ENCODE results near the gene RAPGEF1. TPM values are rescaled to one million over a fixed set of nuclear protein-coding genes. Genes with fewer than 3 reads are reported as not detected.

The RAPGEF1 gene
- total RNA-seq, 1 experiment from 2014 or later: 55.6 TPM

DNA sequence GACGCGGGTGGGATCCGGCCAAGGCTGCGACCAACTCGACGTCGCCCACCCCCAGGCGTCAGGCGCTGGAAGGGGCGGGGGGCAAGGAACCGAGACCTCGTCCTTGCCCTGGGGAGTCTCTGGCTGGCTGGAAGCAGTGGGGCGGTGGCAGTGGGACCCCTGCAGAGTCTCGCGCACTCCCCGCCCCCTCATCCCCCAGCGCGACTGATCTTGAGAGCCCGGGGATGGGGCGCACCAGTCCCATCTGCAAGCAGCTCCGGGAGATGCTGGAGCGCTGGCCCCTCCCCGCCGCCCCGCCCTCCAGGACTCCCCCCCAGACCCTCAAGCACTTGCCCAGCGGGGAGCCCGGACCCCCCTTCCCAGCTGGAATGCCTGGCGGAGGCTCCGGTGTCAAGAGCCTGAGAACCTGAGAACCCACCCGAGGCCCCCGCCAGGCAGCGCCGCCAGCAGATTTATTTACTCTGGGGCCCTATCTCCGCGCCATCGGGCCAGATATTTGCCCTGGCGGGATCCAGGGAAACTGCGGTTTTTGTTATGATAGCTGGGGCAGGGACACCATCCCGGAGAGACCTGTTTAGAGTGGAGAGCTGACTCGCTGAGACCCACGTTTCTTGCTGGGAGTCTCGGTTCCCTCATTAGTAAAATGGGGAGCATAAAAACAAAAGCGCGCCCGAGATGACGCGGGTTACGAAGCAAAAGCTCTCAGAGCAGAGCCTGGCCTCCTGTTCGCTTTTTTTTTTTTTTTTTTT, 193.4 kb downstream of the RAPGEF1 start:
- peaks cover 5% of the 10 kb centered on the region for H3K9me3 ChIP-seq (ENCODE audit: control insufficient read depth, low read depth, low read length)

More for the DNA sequence above, 193.4 kb downstream of the RAPGEF1 start:
- H4K91ac ChIP-seq (ENCODE audit: insufficient read length, low read depth, low read length): no peak overlapping the region
- H3K9ac ChIP-seq (ENCODE audit: extremely low read depth, insufficient read length, low read length): no peak overlapping the region
- H4K20me1 ChIP-seq (ENCODE audit: control insufficient read depth, insufficient read depth, insufficient read length): no peaks in the 10 kb centered on the region
- TF ChIP-seq, protein P1, sequence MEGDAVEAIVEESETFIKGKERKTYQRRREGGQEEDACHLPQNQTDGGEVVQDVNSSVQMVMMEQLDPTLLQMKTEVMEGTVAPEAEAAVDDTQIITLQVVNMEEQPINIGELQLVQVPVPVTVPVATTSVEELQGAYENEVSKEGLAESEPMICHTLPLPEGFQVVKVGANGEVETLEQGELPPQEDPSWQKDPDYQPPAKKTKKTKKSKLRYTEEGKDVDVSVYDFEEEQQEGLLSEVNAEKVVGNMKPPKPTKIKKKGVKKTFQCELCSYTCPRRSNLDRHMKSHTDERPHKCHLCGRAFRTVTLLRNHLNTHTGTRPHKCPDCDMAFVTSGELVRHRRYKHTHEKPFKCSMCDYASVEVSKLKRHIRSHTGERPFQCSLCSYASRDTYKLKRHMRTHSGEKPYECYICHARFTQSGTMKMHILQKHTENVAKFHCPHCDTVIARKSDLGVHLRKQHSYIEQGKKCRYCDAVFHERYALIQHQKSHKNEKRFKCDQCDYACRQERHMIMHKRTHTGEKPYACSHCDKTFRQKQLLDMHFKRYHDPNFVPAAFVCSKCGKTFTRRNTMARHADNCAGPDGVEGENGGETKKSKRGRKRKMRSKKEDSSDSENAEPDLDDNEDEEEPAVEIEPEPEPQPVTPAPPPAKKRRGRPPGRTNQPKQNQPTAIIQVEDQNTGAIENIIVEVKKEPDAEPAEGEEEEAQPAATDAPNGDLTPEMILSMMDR (conservative IDR thresholded peaks at IDR 0.05): no peak; the same call in 2 of the 3 replicates
- H3K4me2 ChIP-seq (ENCODE audit: insufficient read depth, insufficient read length, low read length): peak overlapping the region; percentile 44
- H3K36me3 Mint-ChIP-seq (ENCODE audit: insufficient read depth in 1 of 3, low read depth in 3 of 3): peaks cover 9 to 39% (median 24%) of the 10 kb centered on the region in 3 experiments
- no peak overlapping the region for H3K23ac ChIP-seq (ENCODE audit: insufficient read length, low read depth, low read length)
- no peaks in the 10 kb centered on the region; the same call in 1 of the 2 replicates for H3K27me3 ChIP-seq (ENCODE audit: insufficient read depth, low read length)
- H4K8ac ChIP-seq (replicated peaks; ENCODE audit: insufficient read length, low read depth, low read length): no peak overlapping the region
- no peak overlapping the region for H2AFZ ChIP-seq (ENCODE audit: low read length)
- DNase-seq: no peak
- H3K4me3 Mint-ChIP-seq: peak overlapping the region; percentile 36 to 60; a peak in 4 of 5 replicates
- no peak overlapping the region for H4K5ac ChIP-seq (ENCODE audit: insufficient read length, low read depth, low read length)
- WGBS (ENCODE audit: extremely low coverage, insufficient read length, low lambda C conversion rate): no CpG with 5 or more reads among the region's 49 CpGs
- no peaks in the 10 kb centered on the region for H3K4me1 ChIP-seq (ENCODE audit: insufficient read depth, low read length)
- H2BK120ac ChIP-seq (ENCODE audit: low read depth, low read length, poor library complexity, severe bottlenecking): no peak overlapping the region
- no peak overlapping the region for H2BK5ac ChIP-seq (ENCODE audit: insufficient read length, low read length)
- H3K18ac ChIP-seq (ENCODE audit: insufficient read length, low read depth, low read length): no peak overlapping the region
- peaks cover 7% of the 10 kb centered on the region for H3K23me2 ChIP-seq (ENCODE audit: insufficient read length, low read depth, low read length, poor library complexity, severe bottlenecking)
- H3K9me3 Mint-ChIP-seq: peaks cover 57 to 61% of the 10 kb centered on the region in 2 experiments
- H3K4me1 Mint-ChIP-seq: no peaks in the 10 kb centered on the region
- no peak overlapping the region for H3K56ac ChIP-seq (ENCODE audit: insufficient read length, low read depth, low read length)
- no peak overlapping the region for H2BK12ac ChIP-seq (ENCODE audit: insufficient read length, low read depth, low read length)
- H3K27ac Mint-ChIP-seq: no peak overlapping the region
- H2BK15ac ChIP-seq (ENCODE audit: low read depth, low read length): no peak overlapping the region
- H3K14ac ChIP-seq (ENCODE audit: insufficient read depth, low read length): no peak overlapping the region
- no peak overlapping the region for H3T11ph ChIP-seq (ENCODE audit: low read length)
- no peak overlapping the region for H2AK5ac ChIP-seq (ENCODE audit: insufficient read length, low read length)
- no peaks in the 10 kb centered on the region for H3K79me2 ChIP-seq (ENCODE audit: insufficient read depth, low read length)
- no peak overlapping the region for H3K27ac ChIP-seq (ENCODE audit: insufficient read length, low read depth, low read length)
- H2BK20ac ChIP-seq (ENCODE audit: low read depth, low read length, poor library complexity, severe bottlenecking): no peak overlapping the region
- peaks cover 56% of the 10 kb centered on the region for H3K27me3 Mint-ChIP-seq (ENCODE audit: low read depth)
- no peak overlapping the region for H3K4ac ChIP-seq (ENCODE audit: low read depth, low read length)
- no peaks in the 10 kb centered on the region for H3K79me1 ChIP-seq (ENCODE audit: insufficient read depth, low read depth, low read length, poor library complexity, severe bottlenecking)

Data from H9 (cell line).